Tibial artery (tissue), 4 donors: Measurements from ENCODE around the gene CDC42EP4.

Experiments used
- DNase-seq, 2 donors: peaks; one replicate each; pipeline ENCODE4 v3.0.0-alpha.2; 2019
- H3K27ac ChIP-seq, 2 donors: fragments of 200-600 bp; sonication (generic) in 1 of 2; 1 replicate in 1 of 2; 2 replicates in 1 of 2; pipeline ENCODE4 v1.5.1; 2018 to 2019; ENCODE audit warnings: mild to moderate bottlenecking in 1 of 2
- H3K27me3 ChIP-seq, 2 donors: fragments of 200-600 bp; sonication (generic) in 1 of 2; one replicate each; pipeline versions ENCODE4 v1.5.1 to v1.6.0; 2016 to 2019
- H3K36me3 ChIP-seq, 3 donors: fragments of 200-600 bp; sonication (generic) in 2 of 3; one replicate each; pipeline ENCODE4 v1.5.1; 2016 to 2019; ENCODE audit warnings: mild to moderate bottlenecking in 2 of 3
- H3K4me1 ChIP-seq, 4 donors: fragments of 200-600 bp; sonication (generic) in 2 of 4; 1 replicate in 3 of 4; 2 replicates in 1 of 4; pipeline ENCODE4 v1.5.1; 2016 to 2019
- H3K4me3 ChIP-seq, 2 donors: fragments of 200-600 bp; sonication (generic) in 1 of 2; 1 replicate in 1 of 2; 2 replicates in 1 of 2; pipeline ENCODE4 v1.5.1; 2018 to 2019; ENCODE audit warnings: mild to moderate bottlenecking in 2 of 2
- H3K9me3 ChIP-seq, 3 donors: fragments of 200-600 bp; sonication (generic) in 1 of 3; one replicate each; pipeline ENCODE4 v1.5.1; 2016 to 2019
- CTCF ChIP-seq, 2 experiments: fragments of 200-600 bp in 1 of 2; fragments of 450-650 bp in 1 of 2; IDR thresholded peaks; one replicate each; pipeline ENCODE4 v1.5.1; 2017 to 2019; ENCODE audit warnings: antibody characterized with exemption in 2 of 2, mild to moderate bottlenecking in 1 of 2, moderate library complexity in 1 of 2
- intact Hi-C: fragments of 100-400 bp; cut with DNase I; formaldehyde crosslinking; loops from one replicate; pipeline ENCODE4 v1.15.0; 2023; ENCODE audit warnings: low total_unique reads

The CDC42EP4 gene

GRCh38 chr17:73351764-73352163 is 40.0 kb upstream of the CDC42EP4 start:
- Histone ChIP-seq H3K27ac (no peak overlapping the region), H3K9me3 (no peaks in the 10 kb centered on the region), H3K27me3 (no peaks in the 10 kb centered on the region), H3K4me3 (no peak overlapping the region), H3K4me1 (peaks cover 0 to 24% (median 5%) of the 10 kb centered on the region in 4 donors), H3K36me3 (no peaks in the 10 kb centered on the region)
- DNase-seq, result no peak
- intact Hi-C loops, result no loop called here
- TF ChIP-seq CTCF (IDR thresholded peaks at IDR 0.05), result no peak

GRCh38 chr17:73350864-73351263 is 39.1 kb upstream of the CDC42EP4 start:
- Histone ChIP-seq H3K27me3 (no peaks in the 10 kb centered on the region), H3K9me3 (no peaks in the 10 kb centered on the region), H3K4me3 (no peak overlapping the region), H3K4me1 (peaks cover 0 to 19% (median 5%) of the 10 kb centered on the region in 4 donors), H3K36me3 (no peaks in the 10 kb centered on the region), H3K27ac (no peak overlapping the region)
- TF ChIP-seq CTCF (IDR thresholded peaks at IDR 0.05), result no peak
- intact Hi-C loops, result no loop called here
- no peak for DNase-seq

GRCh38 chr17:73349647-73350046 is 37.8 kb upstream of the CDC42EP4 start:
- TF ChIP-seq CTCF (IDR thresholded peaks at IDR 0.05), result no peak
- H3K27ac ChIP-seq, result no peak overlapping the region

GRCh38 chr17:73349138-73349537 is 37.3 kb upstream of the CDC42EP4 start:
- H3K27ac ChIP-seq, result no peak overlapping the region
- no peak overlapping the region for H3K4me3 ChIP-seq
- no peaks in the 10 kb centered on the region for H3K27me3 ChIP-seq
- no peaks in the 10 kb centered on the region for H3K36me3 ChIP-seq
- no peaks in the 10 kb centered on the region for H3K9me3 ChIP-seq
- intact Hi-C loops, result no loop called here
- no peak for TF ChIP-seq CTCF (IDR thresholded peaks at IDR 0.05)
- DNase-seq, result no peak
- H3K4me1 ChIP-seq, result peaks cover 0 to 19% (median 5%) of the 10 kb centered on the region in 4 donors

More at GRCh38 chr17:73349647-73350046, 37.8 kb upstream of the CDC42EP4 start:
- Histone ChIP-seq H3K4me3 (no peak overlapping the region), H3K9me3 (no peaks in the 10 kb centered on the region), H3K36me3 (no peaks in the 10 kb centered on the region), H3K27me3 (no peaks in the 10 kb centered on the region), H3K4me1 (peaks cover 0 to 19% (median 5%) of the 10 kb centered on the region in 4 donors)
- DNase-seq, result no peak
- intact Hi-C loops, result no loop called here

- Histone ChIP-seq H3K27me3 (no peaks in the 10 kb centered on the region), H3K36me3 (no peaks in the 10 kb centered on the region), H3K4me1 (peaks cover 0 to 19% (median 6%) of the 10 kb centered on the region in 4 donors), H3K9me3 (no peaks in the 10 kb centered on the region), H3K27ac (no peak overlapping the region), H3K4me3 (no peak overlapping the region)
- no peak for TF ChIP-seq CTCF (IDR thresholded peaks at IDR 0.05)
- DNase-seq, result no peak
- intact Hi-C loops, result no loop called here
Observed at GRCh38 chr17:73348829-73349095, 37.0 kb upstream of the CDC42EP4 start.
